ENCODE results near the gene TUBB8.
A peak's percentile ranks its signal among the peaks of the same experiment; 100 is the strongest.
"Not testable (repeated sequence)": the region's sequence is repeated elsewhere in the genome, so short reads cannot be mapped to it uniquely, and the experiment has no call there.

TUBB8 gene

GRCh38 chr10:48996-49395, at the start of gene TUBB8:
Gene TUBB8 (minus strand): TSS chr10:49296. CDS start chr10:49238, 58 bp downstream.
- no peak for DNase-seq (ENCODE audit: low read depth in 2 of 2)

- no peak for DNase-seq (ENCODE audit: low read depth in 2 of 2)
Observed at GRCh38 chr10:96466-96865, 47.4 kb upstream of the TUBB8 start.

DNA sequence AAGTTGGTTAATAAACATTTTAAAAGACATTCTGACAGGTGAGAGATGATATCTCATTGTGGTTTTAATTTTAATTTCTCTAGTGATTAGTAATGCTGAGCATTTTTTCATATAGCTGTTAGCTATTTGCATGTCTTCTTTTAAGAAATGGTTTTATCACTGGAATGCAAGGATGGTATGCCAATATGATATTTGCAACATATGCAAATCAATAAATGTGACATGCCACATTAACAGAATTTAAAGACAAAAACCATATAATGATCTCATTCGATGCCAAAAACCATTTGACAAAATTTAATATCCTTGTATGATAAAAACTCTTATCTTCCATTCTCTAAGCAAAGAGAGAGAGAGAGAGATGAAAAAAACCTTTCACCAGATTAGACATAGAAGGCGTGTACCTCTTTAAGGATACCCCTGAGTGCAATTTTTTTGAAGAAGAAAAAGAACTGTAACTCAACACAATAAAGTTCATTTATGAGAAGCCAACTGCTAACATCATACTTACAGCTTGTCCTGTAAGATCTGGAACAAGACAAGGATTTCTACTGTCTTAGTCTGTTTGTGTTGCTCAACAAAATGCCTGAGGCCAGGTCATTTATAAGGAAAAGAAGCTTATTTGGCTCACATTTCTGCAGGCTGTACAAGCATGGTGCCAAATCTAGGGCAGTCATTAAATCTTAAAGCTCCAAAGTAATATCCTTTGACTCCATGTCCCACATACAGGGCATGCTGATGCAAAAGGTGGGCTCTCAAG, 46.4 kb upstream of the TUBB8 start:
- DNase-seq (ENCODE audit: low read depth in 2 of 2), result no peak

GRCh38 chr10:94613-95012, 45.5 kb upstream of the TUBB8 start:
- no peak for DNase-seq (ENCODE audit: low read depth in 2 of 2)

DNA sequence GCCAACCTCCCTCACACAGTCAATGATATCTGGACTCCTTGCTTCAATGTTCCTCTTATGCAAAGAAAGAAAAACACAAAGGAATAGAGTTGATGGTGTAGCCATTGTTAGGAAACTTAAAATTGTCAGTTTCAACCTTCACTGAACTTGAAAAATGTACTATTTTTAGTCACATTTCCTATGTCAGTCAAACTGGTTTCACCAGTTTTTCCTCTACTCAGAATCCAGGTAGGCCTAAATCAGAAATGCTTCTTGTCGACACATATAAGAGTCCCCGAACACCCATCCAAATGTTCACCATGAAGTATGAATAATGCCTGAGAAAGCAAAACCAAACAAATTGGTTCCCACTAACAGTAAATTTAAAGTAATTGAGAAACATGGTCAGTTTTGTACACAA, 43.8 kb upstream of the TUBB8 start:
- no peak for DNase-seq (ENCODE audit: low read depth in 2 of 2)

- DNase-seq (ENCODE audit: low read depth in 2 of 2), result no peak
Observed at GRCh38 chr10:92153-92552, 43.1 kb upstream of the TUBB8 start.

DNA sequence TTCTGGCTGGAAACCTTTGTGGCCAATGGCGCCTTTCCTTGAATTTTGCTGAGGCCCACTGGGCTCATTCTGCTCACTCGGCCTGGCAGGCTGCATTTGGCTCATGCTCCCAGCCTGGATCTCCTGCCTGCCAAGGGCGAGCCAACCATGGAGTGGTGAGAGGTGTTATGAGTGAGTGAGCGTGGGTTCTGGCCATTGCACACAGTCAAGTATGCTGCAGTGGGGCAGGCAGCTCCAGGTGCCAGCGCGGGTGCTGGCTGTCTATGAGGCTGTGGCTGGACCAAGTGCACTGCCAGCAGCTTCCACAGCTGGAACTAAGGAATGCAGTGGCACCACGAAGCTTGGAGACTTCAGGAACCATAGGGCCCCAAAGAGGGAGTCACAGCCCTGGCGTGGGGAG, 42.2 kb upstream of the TUBB8 start:
- no peak for DNase-seq (ENCODE audit: low read depth in 2 of 2)

GRCh38 chr10:90161-90560, 41.1 kb upstream of the TUBB8 start:
- no peak for DNase-seq (ENCODE audit: low read depth in 2 of 2)

DNA sequence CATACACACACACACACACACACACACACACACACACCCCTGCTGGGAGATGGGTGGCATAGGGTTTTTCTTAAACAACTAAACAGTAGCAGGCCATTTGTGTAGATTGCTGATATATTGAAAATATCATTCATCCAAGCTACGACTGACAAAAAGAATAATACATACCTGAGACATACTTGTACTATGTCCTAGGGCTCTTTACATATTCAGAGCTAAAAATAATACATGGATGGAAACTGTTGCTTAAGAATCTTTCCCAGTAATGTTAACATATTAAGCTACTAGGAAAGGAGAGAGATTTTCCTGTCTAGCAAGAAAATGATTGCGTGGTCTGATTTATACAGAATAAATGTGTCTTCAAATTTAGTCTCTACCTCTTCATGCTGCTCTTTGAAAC, 40.2 kb upstream of the TUBB8 start:
- no peak for DNase-seq (ENCODE audit: low read depth in 2 of 2)

DNA sequence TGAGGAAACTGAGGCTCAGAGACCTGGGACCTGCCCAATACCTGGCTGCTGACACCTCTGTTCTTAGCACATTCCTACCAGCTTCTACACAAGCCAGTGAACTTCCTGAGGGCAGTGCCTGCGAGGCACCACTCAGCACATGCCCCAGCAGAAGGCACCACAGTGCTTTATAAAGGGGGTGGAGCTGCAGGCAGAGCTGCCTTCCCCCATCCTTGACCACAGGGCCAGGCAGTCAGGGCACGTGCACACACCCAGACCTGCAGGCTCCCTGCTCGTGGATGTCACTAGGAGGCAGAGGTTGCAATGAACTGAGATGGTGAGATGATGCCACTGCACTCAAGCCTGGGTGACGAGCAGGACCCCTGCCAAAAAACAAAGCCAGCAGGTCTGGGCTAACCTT, 39.2 kb upstream of the TUBB8 start:
- DNase-seq (ENCODE audit: low read depth in 2 of 2), result no peak

- no peak for DNase-seq (ENCODE audit: low read depth in 2 of 2)
Observed at GRCh38 chr10:87177-88080, 38.3 kb upstream of the TUBB8 start.

- no peak for DNase-seq (ENCODE audit: low read depth in 2 of 2)
Observed at GRCh38 chr10:86031-86430, 36.9 kb upstream of the TUBB8 start.

DNA sequence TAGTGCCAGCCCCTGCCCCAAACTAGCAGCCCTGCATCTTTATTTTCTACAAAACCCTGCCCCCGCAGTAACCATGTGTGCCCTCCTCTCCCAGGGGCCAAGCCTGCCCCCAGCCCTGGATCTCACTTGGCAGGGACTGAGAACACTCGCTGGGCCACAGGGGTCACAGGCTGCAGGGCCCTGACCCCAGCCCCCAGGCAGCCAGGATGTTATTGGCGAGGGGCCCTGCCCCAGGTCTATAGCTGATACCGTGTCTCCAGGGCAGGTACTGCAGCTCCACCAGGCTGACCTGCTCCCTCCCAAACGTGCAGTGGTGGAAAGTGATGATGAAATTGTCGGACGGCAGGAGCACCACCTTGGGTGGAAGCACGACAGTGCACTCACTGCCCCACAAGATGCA, 35.9 kb upstream of the TUBB8 start:
- no peak for DNase-seq (ENCODE audit: low read depth in 2 of 2)

DNA sequence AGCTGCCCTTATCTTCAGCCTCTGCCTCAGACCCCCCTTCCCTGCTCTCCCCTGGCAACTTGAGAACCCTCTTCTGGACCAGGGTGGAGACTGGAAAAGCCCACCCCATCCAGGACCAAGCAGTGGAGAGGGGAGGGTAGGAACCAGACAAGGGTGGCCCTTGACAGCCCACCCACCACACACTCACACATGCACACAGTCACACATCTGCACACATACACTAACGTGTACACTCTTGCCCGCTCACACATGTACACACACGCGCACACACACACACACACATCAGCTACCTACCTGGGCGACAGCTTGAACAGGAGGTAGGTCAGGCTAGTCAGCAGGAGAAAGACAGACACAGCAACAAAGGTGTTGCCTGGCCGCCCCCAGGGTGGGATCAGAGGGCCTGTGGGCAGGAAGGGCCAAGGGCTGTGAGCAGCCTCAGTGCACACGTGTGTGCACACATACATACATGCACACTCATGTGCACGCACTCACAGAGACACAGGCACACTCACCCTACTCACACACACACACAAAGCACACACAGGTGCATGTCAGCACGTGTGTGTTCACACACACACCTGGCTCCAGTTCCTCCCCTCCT, 34.9 kb upstream of the TUBB8 start:
- DNase-seq (ENCODE audit: low read depth in 2 of 2), result no peak

DNA sequence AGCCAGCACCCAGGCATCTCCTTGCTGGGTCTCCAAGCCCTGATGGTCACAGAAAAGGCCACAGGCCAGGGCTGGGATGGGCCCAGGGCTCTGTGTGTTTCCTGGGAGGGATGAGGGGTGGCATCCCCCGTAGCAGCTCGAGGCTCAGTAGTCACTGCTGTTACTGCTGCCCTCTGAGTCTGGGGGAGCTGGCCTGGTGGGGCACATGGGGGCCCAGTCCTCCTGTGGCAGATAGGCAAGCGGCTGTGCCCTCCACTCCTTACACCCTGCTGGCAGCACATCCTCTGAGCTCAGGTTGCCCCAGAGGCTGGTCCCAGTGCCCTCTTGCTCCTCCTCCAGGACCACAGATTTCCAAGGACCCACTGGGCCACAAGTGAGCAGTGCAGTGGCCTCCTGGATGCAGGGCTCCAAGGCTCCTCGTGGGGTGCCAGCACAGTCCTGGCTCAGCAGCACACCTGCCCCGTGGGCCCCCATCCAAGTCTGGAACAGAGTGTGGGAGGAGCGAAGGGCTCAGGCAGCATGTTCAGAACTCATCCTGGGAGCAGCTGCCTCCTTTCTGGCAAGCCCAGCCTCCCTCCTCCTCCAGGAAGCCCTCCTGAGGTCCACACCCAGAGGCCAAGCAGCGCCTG, 31.5 kb upstream of the TUBB8 start:
- no peak for DNase-seq (ENCODE audit: low read depth in 2 of 2)

DNA sequence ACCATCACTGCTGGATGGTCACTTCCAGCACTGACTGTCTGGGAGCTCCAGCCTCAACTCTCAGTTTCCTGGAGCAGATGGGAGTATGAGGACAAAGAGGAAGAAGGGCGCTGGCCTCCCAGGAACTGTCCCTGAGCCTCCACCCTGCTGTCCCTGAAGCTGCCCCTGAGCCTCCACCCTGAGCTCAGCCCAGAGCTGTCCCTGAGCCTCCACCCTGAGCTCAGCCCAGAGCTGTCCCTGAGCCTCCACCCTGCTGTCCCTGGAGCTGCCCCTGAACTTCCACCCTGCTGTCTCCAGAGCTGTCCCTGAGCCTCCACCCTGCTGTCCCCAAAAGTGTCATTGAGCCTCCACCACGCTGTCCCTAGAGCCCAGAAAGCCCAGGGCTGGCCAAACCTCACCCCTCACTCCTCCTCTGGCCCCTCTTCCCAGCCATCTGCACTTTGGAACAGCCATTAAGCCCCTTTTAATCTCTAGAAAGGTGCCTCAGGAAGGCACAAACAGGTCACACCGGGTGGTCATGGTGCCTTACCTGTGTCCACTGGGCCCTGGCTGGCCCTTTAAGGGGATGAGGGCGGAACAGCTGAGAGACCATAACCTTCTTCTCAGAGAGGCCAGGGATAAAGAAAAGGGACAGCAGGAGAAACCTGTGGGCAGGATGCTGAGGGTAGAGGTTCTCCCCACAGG, 30.6 kb upstream of the TUBB8 start:
- DNase-seq (ENCODE audit: low read depth in 2 of 2), result no peak

- no peak for DNase-seq (ENCODE audit: low read depth in 2 of 2)
Observed at GRCh38 chr10:78556-78955, 29.5 kb upstream of the TUBB8 start.

GRCh38 chr10:74266-74621, 25.1 kb upstream of the TUBB8 start:
- not testable (repeated sequence) for DNase-seq (ENCODE audit: low read depth in 2 of 2)

DNA sequence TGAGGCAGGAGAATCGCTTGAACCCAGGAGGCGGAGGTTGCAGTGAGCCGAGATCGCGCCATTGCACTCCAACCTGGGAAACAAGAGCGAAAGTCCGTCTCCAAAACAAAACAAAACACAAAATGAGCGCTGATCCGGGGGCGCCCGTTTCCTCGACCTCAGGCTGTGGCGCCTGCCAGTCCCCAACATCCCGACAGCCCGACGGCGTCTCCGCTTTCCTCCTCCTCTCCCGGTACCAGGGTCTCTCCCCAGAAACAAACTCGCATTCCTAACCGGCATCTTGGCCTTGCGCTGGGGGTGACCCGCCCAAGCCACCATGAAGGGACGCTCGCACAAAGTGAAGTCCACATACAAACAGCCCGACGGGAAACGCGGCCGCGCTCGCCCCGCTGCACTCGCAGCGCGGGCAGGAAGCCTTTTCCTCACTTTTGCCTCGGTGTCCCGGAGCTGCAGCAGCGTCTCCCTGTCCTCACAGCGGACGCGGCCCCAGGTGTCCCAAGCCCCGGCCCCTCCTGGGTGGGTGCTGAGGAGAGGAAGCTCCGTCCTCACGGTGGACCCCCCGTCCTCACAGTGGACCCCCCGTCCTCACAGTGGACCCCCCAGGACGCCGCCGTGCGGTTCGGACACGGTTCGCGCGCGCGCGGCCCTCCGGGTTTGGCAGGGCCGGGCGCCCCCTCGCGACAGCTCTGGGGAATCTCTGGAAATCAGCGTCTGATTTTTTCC, 24.6 kb upstream of the TUBB8 start:
- DNase-seq (ENCODE audit: low read depth in 2 of 2), result peak; percentile 16 to 21

DNA sequence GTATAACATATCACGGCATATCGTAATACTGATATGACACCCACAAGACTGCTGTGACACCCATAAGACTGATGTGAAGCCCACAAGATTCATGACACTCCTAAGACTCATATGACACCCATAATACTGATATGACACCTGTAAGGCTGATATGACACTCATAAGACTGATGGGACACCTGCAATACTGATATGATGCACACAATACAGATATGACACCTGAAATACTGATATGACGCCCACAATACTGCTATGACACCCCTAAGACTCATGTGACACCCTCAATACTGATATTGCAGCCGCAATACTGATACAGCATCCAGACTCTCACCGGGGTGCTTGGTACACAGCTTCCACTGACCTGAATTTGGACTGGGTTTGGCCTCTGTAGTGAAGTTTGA, 19.1 kb upstream of the TUBB8 start:
- not testable (repeated sequence) for DNase-seq (ENCODE audit: low read depth in 2 of 2)

- DNase-seq (ENCODE audit: low read depth in 2 of 2), result not testable (repeated sequence)
Observed at GRCh38 chr10:49926-50325, 830 bp upstream of the TUBB8 start.

Measured in fibroblast of skin of left quadriceps (primary cell).